Epithelial cell of esophagus (primary cell): ENCODE measurements around the gene MPP7.

Source experiments
- DNase-seq: peaks from one replicate; pipeline ENCODE4 v3.0.0; 2010; ENCODE audit warnings: low read depth
- H3K4me3 ChIP-seq: 2 replicates; pipeline ENCODE4 v1.5.1; 2011; ENCODE audit warnings: mild to moderate bottlenecking, low read length, control low read depth
- CTCF ChIP-seq: IDR thresholded peaks from 2 replicates; pipeline ENCODE4 v1.5.1; 2011; ENCODE audit warnings: low read depth, mild to moderate bottlenecking, low read length, control low read depth, inconsistent platforms; ENCODE audit not compliant: insufficient read depth; ENCODE audit errors: missing control alignments

Gene MPP7

GRCh38 chr10:28307267-28307666, 4.4 kb upstream of the MPP7 start:
- DNase-seq: no peak
- TF ChIP-seq CTCF: no peak
- H3K4me3 ChIP-seq: no peak overlapping the region

- H3K4me3 ChIP-seq: no peak overlapping the region
- DNase-seq: no peak
- TF ChIP-seq CTCF: no peak
These were observed 2.7 kb upstream of the MPP7 start for GRCh38 chr10:28305553-28305952.

- no peak for DNase-seq
- no peak overlapping the region for H3K4me3 ChIP-seq
- TF ChIP-seq CTCF: no peak
These were observed 1.2 kb upstream of the MPP7 start for GRCh38 chr10:28304032-28304571.

GRCh38 chr10:28302012-28302637, 739 bp downstream of the MPP7 start:
- no peak for TF ChIP-seq CTCF
- H3K4me3 ChIP-seq: peak overlapping the region; percentile 71
- peak; percentile 56 for DNase-seq

GRCh38 chr10:28300027-28300426, 2.8 kb downstream of the MPP7 start:
- peak; percentile 24 for DNase-seq
- TF ChIP-seq CTCF: no peak
- H3K4me3 ChIP-seq: no peak overlapping the region

- no peak overlapping the region for H3K4me3 ChIP-seq
- TF ChIP-seq CTCF: no peak
These were observed 3.9 kb downstream of the MPP7 start for GRCh38 chr10:28298951-28299350.

GRCh38 chr10:28296023-28296422, 6.8 kb downstream of the MPP7 start:
- DNase-seq: no peak
- no peak for TF ChIP-seq CTCF
- no peak overlapping the region for H3K4me3 ChIP-seq

More at GRCh38 chr10:28298951-28299350, 3.9 kb downstream of the MPP7 start:
- DNase-seq: no peak
